K562 (cell line): ENCODE measurements around the gene AHCYL2. TPM values are rescaled to one million over a fixed set of nuclear protein-coding genes. Genes with fewer than 3 reads are reported as not detected.

Experiments used
- ATAC-seq: fragments of 200-7000 bp; cut with Tn5 transposase; 3 replicates; pipeline ENCODE4 v1.9.1; 2020; ENCODE audit warnings: moderate library complexity
- BruUV-seq: library from RNA; stranded (reverse); fragments of 400-500 nt; replicated peaks from 2 replicates; lab custom pipeline; 2021; lab: Mats Ljungman, UMichigan
- CTCF ChIA-PET: fragments of 300-600 bp; formaldehyde crosslinking; extraction: SDS; loops from one replicate; lab custom pipeline; 2021; ENCODE audit warnings: low intra/inter-chr PET ratio; lab: Yijun Ruan, JAX
- POLR2A ChIA-PET: fragments of 300-600, 350-650 bp; sonication (Branson Sonifier 250); formaldehyde crosslinking; extraction: SDS; loops from one replicate; lab custom pipeline; 2021; ENCODE audit warnings: antibody characterized with exemption, inconsistent platforms; lab: Yijun Ruan, JAX
- DNase-seq, 4 experiments: peaks; one replicate each; pipeline versions ENCODE4 v3.0.0 to v3.0.0-alpha.2; 2011 to 2018; ENCODE audit warnings: low spot score in 3 of 4, mixed read lengths in 3 of 4; ENCODE audit errors: extremely low read depth in 1 of 4
- FAIRE-seq: peaks from 2 replicates; lab custom pipeline; 2011; peaks lifted over from hg19 to GRCh38; lab: Jason Lieb, UNC
- H2AFZ ChIP-seq: 2 replicates; pipeline ENCODE4 v1.6.0; 2011; ENCODE audit warnings: low read depth, low read length, control low read depth, inconsistent platforms
- H3K27ac ChIP-seq: fragments of 200-600 bp; 3 replicates; pipeline ENCODE4 v1.8.0; 2011; ENCODE audit warnings: low read depth, mild to moderate bottlenecking, control low read depth, inconsistent platforms, low read length, moderate library complexity, mixed read lengths; ENCODE audit errors: extremely low read depth
- H3K27me3 ChIP-seq, 2 experiments: fragments of 300-600 bp in 1 of 2; 2 replicates in 1 of 2; 3 replicates in 1 of 2; pipeline versions ENCODE4 v1.6.0 to v1.8.0; 2011; ENCODE audit warnings: inconsistent platforms in 2 of 2, low read length in 2 of 2, mild to moderate bottlenecking in 1 of 2, mixed read lengths in 1 of 2, moderate library complexity in 1 of 2; ENCODE audit not compliant: control insufficient read depth in 2 of 2, insufficient read depth in 2 of 2
- H3K36me3 ChIP-seq: fragments of 300-600 bp; 3 replicates; pipeline ENCODE4 v1.8.0; 2011; ENCODE audit warnings: mild to moderate bottlenecking, low read length, inconsistent platforms; ENCODE audit not compliant: control insufficient read depth, insufficient read depth
- H3K4me1 ChIP-seq, 2 experiments: fragments of 200-600 bp in 1 of 2; replicated peaks in 1 of 2; 2 replicates in 1 of 2; 3 replicates in 1 of 2; pipeline versions ENCODE4 v1.5.1 to v1.8.0; 2011; ENCODE audit warnings: inconsistent platforms in 2 of 2, low read length in 2 of 2, mild to moderate bottlenecking in 1 of 2, mixed read lengths in 1 of 2, moderate library complexity in 1 of 2; ENCODE audit not compliant: control insufficient read depth in 2 of 2, insufficient read depth in 2 of 2
- H3K4me2 ChIP-seq: 2 replicates; pipeline ENCODE4 v1.6.1; 2011; ENCODE audit warnings: low read length, control low read depth, inconsistent platforms, mixed read lengths; ENCODE audit not compliant: insufficient read depth
- H3K4me3 ChIP-seq: fragments of 200-600 bp; sonication (generic), shearing (Covaris generic); 2 replicates; pipeline ENCODE4 v1.5.1; 2016; ENCODE audit warnings: control low read depth, inconsistent platforms
- H3K79me2 ChIP-seq: fragments of 200-600 bp; 3 replicates; pipeline ENCODE4 v1.8.0; 2011; ENCODE audit warnings: low read length, inconsistent platforms; ENCODE audit not compliant: control insufficient read depth, insufficient read depth
- H3K9ac ChIP-seq, 2 experiments: 2 replicates each; pipeline versions ENCODE4 v1.6.0 to v1.6.1; 2011; ENCODE audit warnings: low read depth in 2 of 2, low read length in 2 of 2, control low read depth in 1 of 2, inconsistent platforms in 1 of 2, mild to moderate bottlenecking in 1 of 2, mixed read lengths in 1 of 2; ENCODE audit not compliant: insufficient read depth in 1 of 2
- H3K9me1 ChIP-seq: one replicate; pipeline ENCODE4 v1.6.0; 2011; ENCODE audit warnings: inconsistent platforms, mild to moderate bottlenecking, low read length, moderate library complexity; ENCODE audit not compliant: control insufficient read depth, insufficient read depth
- H3K9me3 ChIP-seq: replicated peaks from 2 replicates; pipeline ENCODE4 v1.5.1; 2011; ENCODE audit warnings: low read depth, low read length, inconsistent platforms; ENCODE audit not compliant: control insufficient read depth, insufficient read depth
- H4K20me1 ChIP-seq: replicated peaks from 2 replicates; pipeline ENCODE4 v1.6.1; 2011; ENCODE audit warnings: low read length, inconsistent platforms, mixed read lengths; ENCODE audit not compliant: control insufficient read depth, insufficient read depth
- ATF7 ChIP-seq: fragments of 450-650 bp; IDR thresholded peaks from 2 replicates; pipeline ENCODE4 v1.7.1; 2014; ENCODE audit warnings: mild to moderate bottlenecking, moderate library complexity
- BACH1 ChIP-seq: fragments of 200-800 bp; sonication (Bioruptor generic); IDR thresholded peaks from 2 replicates; pipeline ENCODE4 v1.6.1; 2016; ENCODE audit warnings: missing genetic modification characterization, missing compliant biosample characterization
- ETS2 ChIP-seq: IDR thresholded peaks from 2 replicates; pipeline ENCODE4 v1.6.1; 2016; ENCODE audit warnings: borderline replicate concordance, missing genetic modification characterization, mild to moderate bottlenecking, moderate library complexity, missing compliant biosample characterization; ENCODE audit not compliant: poor library complexity, severe bottlenecking
- KAT8 ChIP-seq: fragments of 450-650 bp; IDR thresholded peaks from 2 replicates; pipeline ENCODE4 v1.6.1; 2016; ENCODE audit warnings: low read depth, mild to moderate bottlenecking
- KDM2B ChIP-seq: fragments of 250-450 bp; sonication (Bioruptor Pico); IDR thresholded peaks from 2 replicates; pipeline ENCODE4 v1.8.0; 2021; ENCODE audit warnings: mild to moderate bottlenecking, moderate library complexity
- KDM5B ChIP-seq: fragments of 200-600 bp; sonication (generic); IDR thresholded peaks from 2 replicates; pipeline ENCODE4 v1.6.1; 2012; ENCODE audit warnings: low read depth, mild to moderate bottlenecking, moderate library complexity, low read length, control low read depth, inconsistent platforms; ENCODE audit not compliant: insufficient replicate concordance
- MCM5 ChIP-seq: fragments of 450-650 bp; IDR thresholded peaks from 2 replicates; pipeline ENCODE4 v1.6.1; 2016; ENCODE audit warnings: low read depth
- POLR2AphosphoS5 ChIP-seq: IDR thresholded peaks from 2 replicates; pipeline ENCODE4 v1.6.1; 2011; ENCODE audit warnings: mild to moderate bottlenecking, low read depth, low read length, moderate library complexity; ENCODE audit not compliant: control insufficient read depth, insufficient read depth
- SETDB1 ChIP-seq: IDR thresholded peaks from one replicate; pipeline ENCODE4 v1.6.1; 2012; ENCODE audit warnings: low read length, control low read depth, inconsistent platforms
- SMAD2 ChIP-seq: fragments of 150-350 bp; IDR thresholded peaks from 2 replicates; pipeline ENCODE4 v1.6.1; 2014; ENCODE audit warnings: low read depth, mild to moderate bottlenecking, low read length
- SRSF1 ChIP-seq: fragments of 200-400 bp; formaldehyde crosslinking; IDR thresholded peaks from 2 replicates; pipeline ENCODE4 v1.6.1; 2017; ENCODE audit warnings: mild to moderate bottlenecking, low read depth, low read length, moderate library complexity
- WGBS: fragments of 100-300 bp; shearing (Covaris generic); methylation state at CpG from one replicate; pipeline ENCODE4 v1.1.6; 2016; ENCODE audit warnings: low coverage, mixed read lengths; ENCODE audit not compliant: insufficient coverage; ENCODE audit errors: missing lambda C conversion rate; 5-methylcytosine and 5-hydroxymethylcytosine counted together
- in situ Hi-C: fragments of 300-500 bp; cut with MboI; formaldehyde crosslinking; loops from 4 replicates; pipeline ENCODE4 v1.15.0; 2018; ENCODE audit warnings: inconsistent platforms, mixed read lengths
- intact Hi-C: fragments of 100-400 bp; cut with micrococcal nuclease; formaldehyde crosslinking; loops from 2 replicates; pipeline ENCODE4 v1.14.2; 2022
- polyA plus RNA-seq, 8 experiments: library from polyadenylated mRNA; depleted of rRNA in 4 of 8; stranded (reverse) in 5 of 8; unstranded in 3 of 8; fragments of >200 nt; fragmentation: Nextera tagmentation in 2 of 8; fragmentation: Illumina TruSeq in 1 of 8; extraction: Ambion mirVana in 2 of 8; extraction: Trizol in 1 of 8; gene quantifications; 2 replicates each; pipeline versions ENCODE4 v1.2.1 to v1.2.3, GENCODE V29; 2011 to 2014; ENCODE audit warnings: inconsistent platforms in 1 of 8, missing spikeins in 1 of 8
- total RNA-seq, 7 experiments: library from RNA; depleted of rRNA in 6 of 7; stranded (reverse); fragments of >200 nt in 6 of 7; fragmentation: Illumina TruSeq in 2 of 7; extraction: Trizol in 2 of 7; gene quantifications; 2 replicates each; pipeline versions ENCODE4 v1.2.1 to v1.2.3, GENCODE V29; 2011 to 2021; ENCODE audit warnings: low replicate concordance in 1 of 7
- TF ChIP-seq, protein P1 (sequence below): fragments of 450-650 bp; formaldehyde crosslinking; IDR thresholded peaks from 2 replicates; pipeline ENCODE4 v1.4.0; 2022; ENCODE audit warnings: missing genetic modification characterization
- TF ChIP-seq, protein P2 (sequence below): fragments of 250-450 bp; sonication (Bioruptor Pico); IDR thresholded peaks from 2 replicates; pipeline ENCODE4 v1.8.0; 2021; ENCODE audit warnings: borderline replicate concordance, mild to moderate bottlenecking, moderate library complexity; ENCODE audit not compliant: poor library complexity, severe bottlenecking

The AHCYL2 gene
- total and polyA plus RNA-seq, 9 of the 15 experiments (the other 6 are each of a cell fraction or from before 2014, with no cell fraction given): 0.93 to 10.5 (median 5.2) TPM

DNA sequence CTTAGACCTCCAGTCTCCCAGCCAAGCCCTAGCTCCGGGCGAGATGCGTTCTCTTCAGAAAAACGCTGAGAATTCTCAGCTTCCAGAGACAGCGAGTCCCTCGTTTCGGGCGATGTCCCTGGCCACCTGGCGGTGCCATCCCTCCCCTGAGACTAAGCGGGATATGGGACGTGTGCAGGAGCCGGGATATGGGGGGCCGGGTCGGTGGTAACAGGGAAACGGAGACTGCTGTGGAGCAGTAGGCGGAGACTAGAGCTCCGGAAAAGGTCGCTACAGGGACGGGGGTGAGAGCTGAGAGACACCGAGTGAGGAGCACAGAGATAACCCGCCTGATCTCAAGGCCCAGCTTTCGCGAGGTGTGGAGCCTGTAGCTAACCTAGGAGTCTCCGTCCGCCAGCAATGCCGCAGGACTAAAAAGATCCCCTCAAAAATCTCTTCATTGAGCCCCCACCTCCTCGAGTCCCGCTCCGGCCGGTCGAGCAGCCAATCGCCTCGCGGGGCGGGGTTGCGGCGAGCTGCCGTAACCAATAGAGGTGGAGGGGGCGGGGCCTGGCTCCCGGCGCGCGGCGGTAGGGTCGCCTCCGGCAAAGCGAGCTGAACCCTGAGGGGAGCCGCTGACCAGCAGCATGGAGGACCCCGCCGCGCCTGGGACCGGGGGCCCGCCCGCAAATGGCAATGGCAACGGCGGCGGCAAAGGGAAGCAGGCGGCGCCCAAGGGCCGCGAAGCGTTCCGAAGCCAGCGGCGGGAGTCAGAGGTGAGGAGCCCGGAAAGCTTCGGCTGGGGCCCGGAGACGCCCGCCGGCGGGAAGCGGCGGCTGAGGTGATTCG lies 209.2 kb downstream of the AHCYL2 start, which contains the start of gene STRIP2 (continued):
- TF ChIP-seq, protein P1, sequence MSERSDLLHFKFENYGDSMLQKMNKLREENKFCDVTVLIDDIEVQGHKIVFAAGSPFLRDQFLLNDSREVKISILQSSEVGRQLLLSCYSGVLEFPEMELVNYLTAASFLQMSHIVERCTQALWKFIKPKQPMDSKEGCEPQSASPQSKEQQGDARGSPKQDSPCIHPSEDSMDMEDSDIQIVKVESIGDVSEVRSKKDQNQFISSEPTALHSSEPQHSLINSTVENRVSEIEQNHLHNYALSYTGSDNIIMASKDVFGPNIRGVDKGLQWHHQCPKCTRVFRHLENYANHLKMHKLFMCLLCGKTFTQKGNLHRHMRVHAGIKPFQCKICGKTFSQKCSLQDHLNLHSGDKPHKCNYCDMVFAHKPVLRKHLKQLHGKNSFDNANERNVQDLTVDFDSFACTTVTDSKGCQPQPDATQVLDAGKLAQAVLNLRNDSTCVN (CRISPR knock-in tag): no peak; the same call in 1 of the 2 replicates
- TF ChIP-seq KDM5B (peak; percentile 97), SETDB1 (peak; percentile 70), MCM5 (no peak)
- TF ChIP-seq, all 486 proteins: peak for 156

DNA sequence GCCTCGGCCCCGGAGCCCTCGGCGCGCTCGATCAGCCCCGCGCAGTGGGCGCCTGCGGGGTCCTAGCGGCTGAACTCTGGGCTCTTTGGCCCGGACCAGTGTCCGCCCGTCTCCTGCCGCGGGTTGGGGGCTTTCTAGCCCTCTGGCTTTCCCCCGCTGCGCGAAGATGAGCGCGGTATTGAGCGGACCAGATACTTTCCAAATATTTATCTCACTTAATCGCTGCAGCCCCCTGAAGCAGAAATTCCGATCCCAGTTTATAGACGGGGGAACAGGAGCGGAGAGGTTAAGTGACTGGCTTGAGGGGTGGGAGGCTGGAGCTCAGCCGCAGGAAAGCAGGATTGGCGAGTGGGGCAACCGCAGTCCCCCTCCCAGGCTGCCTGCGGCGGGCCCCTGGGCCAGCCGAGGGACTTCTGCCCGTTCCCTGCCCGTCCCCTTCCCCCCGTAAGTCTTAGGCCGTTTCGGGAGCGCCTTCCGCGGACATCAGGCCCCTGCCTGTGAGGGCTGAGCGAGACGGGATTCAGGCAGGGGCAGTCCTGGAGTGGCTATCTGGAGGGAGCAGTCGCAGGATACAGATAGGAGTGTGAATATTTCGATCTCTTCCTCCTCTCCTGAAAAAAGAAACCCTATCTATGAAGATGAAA lies 210.0 kb downstream of the AHCYL2 start:
- Histone ChIP-seq H3K9me1 (no peaks in the 10 kb centered on the region), H3K4me2 (peak overlapping the region; percentile 86), H3K36me3 (peaks cover 21% of the 10 kb centered on the region), H3K4me3 (peak overlapping the region; percentile 60), H3K9me3 (no peaks in the 10 kb centered on the region), H2AFZ (peak overlapping the region; percentile 96), H3K79me2 (peaks cover 50% of the 10 kb centered on the region), H3K27me3 (no peaks in the 10 kb centered on the region), H4K20me1 (no peaks in the 10 kb centered on the region), H3K27ac (peak overlapping the region; percentile 67), H3K4me1 (peaks cover 38 to 57% of the 10 kb centered on the region in 2 experiments), H3K9ac (peak overlapping the region; percentile 75 to 99)
- intact Hi-C loops: loop anchor here (1.0 to 5.0 kb wide), 2 partner anchors 33 to 523 kb away; no protein-coding TSS in a partner anchor
- CTCF ChIA-PET: no interaction called here
- under 1% methylated on average over 44 of the region's 44 CpGs for WGBS
- in situ Hi-C loops: no loop called here
- no peak for FAIRE-seq
- peak; percentile 39 for ATAC-seq
- POLR2A ChIA-PET: interaction anchor here (0.6 to 4.8 kb wide), 19 partner anchors 8 to 1319 kb away, joined by 3 to 44 read pairs (median 4); no protein-coding TSS in a partner anchor
- peak; percentile 56 to 73 (median 65) for DNase-seq
- BruUV-seq: TSS peak; percentile 40
- no peak for TF ChIP-seq ATF7
- no peak for TF ChIP-seq SMAD2
- TF ChIP-seq BACH1: no peak
- TF ChIP-seq SRSF1: no peak; the same call in 1 of the 2 replicates
- TF ChIP-seq POLR2AphosphoS5: peak; percentile 32; the same call in 1 of the 2 replicates
- TF ChIP-seq KAT8: no peak
- TF ChIP-seq, protein P2, sequence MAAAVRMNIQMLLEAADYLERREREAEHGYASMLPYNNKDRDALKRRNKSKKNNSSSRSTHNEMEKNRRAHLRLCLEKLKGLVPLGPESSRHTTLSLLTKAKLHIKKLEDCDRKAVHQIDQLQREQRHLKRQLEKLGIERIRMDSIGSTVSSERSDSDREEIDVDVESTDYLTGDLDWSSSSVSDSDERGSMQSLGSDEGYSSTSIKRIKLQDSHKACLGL (CRISPR knock-in tag): no peak
- TF ChIP-seq ETS2 (tag): no peak
- TF ChIP-seq KDM2B (CRISPR knock-in tag): no peak; the same call in 1 of the 2 replicates
